ENCODE measurements around the gene GRID1. TPM values are rescaled to one million over a fixed set of nuclear protein-coding genes. Genes with fewer than 3 reads are reported as not detected.

GRID1 gene
- total RNA-seq, 1 experiment from 2014 or later = 5.6 TPM

GRCh38 chr10:86163522-86164173 is 202.9 kb downstream of the GRID1 start (continued):
- TF ChIP-seq REST (IDR thresholded peaks at IDR 0.05; ENCODE audit: low read depth) (no peak), EZH2phosphoT487 (IDR thresholded peaks at IDR 0.05; ENCODE audit: borderline replicate concordance) (no peak), RAD21 (IDR thresholded peaks at IDR 0.05; ENCODE audit: low read depth) (no peak), FOSL1 (IDR thresholded peaks at IDR 0.05; ENCODE audit: low read depth) (no peak)

DNA sequence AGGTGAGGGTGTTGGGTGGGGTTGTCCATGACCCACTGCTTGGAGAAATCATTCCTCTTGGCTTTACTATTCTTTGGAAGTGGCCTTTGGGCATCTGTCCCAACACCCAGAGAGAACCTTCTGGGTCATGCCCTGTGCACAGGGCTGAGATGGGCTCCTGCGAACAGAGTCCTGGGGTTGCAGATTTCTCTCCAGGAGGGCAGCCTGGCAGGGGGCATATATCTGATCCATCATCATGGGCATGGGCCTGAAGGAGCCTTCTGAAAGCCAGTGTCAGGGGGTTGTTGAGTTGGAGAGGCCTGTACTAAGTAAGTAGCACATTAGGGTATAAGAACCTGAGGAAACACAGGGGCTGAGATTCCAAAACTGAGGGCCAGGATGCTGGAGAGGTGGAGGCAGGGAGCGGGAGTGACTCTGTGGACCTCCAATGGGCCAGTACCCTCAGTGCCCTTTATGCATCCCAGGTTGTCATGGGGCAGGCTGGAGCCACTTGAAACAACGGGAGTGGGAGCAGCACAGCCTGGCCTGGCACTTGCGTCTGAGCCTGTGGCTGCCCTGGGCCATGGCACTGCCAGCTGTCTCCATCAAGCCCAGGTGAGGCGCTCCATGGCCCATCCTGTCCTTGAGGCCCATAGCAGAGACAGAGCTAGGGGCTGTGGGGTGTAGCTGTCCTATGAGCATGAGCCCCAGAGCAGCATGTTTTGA is 203.7 kb downstream of the GRID1 start:
- Histone ChIP-seq H3K27me3 (ENCODE audit: insufficient read depth, low read length) (no peaks in the 10 kb centered on the region), H3K4me2 (ENCODE audit: low read length) (no peak overlapping the region), H3K9me3 (ENCODE audit: control insufficient read depth in 1 of 2, insufficient read depth in 1 of 2, low read depth in 1 of 2, low read length in 2 of 2) (no peaks in the 10 kb centered on the region), H2AFZ (ENCODE audit: low read depth, low read length, poor library complexity, severe bottlenecking) (no peak overlapping the region), H3K9me2 (ENCODE audit: insufficient read depth) (no peaks in the 10 kb centered on the region), H3K4me1 (ENCODE audit: control insufficient read depth in 1 of 2, insufficient read depth in 2 of 2, low read length in 2 of 2) (peaks cover 0 to 5% of the 10 kb centered on the region in 2 experiments; a peak in 1 of 4 replicates), H3K79me2 (ENCODE audit: insufficient read depth, low read length) (no peaks in the 10 kb centered on the region), H4K20me1 (ENCODE audit: insufficient read depth) (no peaks in the 10 kb centered on the region), H3K9ac (ENCODE audit: low read length) (no peak overlapping the region), H3K36me3 (ENCODE audit: control insufficient read depth in 1 of 2, insufficient read depth in 2 of 2, low read length in 2 of 2) (no peaks in the 10 kb centered on the region), H3K4me3 (replicated peaks in 1 of 2; ENCODE audit: low read depth in 1 of 2, low read length in 2 of 2) (no peak overlapping the region), H3K27ac (ENCODE audit: low read depth, low read length) (no peak overlapping the region)
- no peak for TF ChIP-seq ZNF274 (IDR thresholded peaks at IDR 0.05; ENCODE audit: low read depth, low read length)
- TF ChIP-seq REST (IDR thresholded peaks at IDR 0.05; ENCODE audit: low read depth) = no peak
- no peak for TF ChIP-seq RAD21 (IDR thresholded peaks at IDR 0.05; ENCODE audit: low read depth)
- TF ChIP-seq SRF (IDR thresholded peaks at IDR 0.05; ENCODE audit: low read depth) = no peak
- no peak for TF ChIP-seq JUND (IDR thresholded peaks at IDR 0.05)
- no peak for TF ChIP-seq TCF7L2 (IDR thresholded peaks at IDR 0.05; ENCODE audit: borderline replicate concordance, extremely low read depth, insufficient read depth, insufficient read length)
- no peak for TF ChIP-seq EZH2phosphoT487 (IDR thresholded peaks at IDR 0.05; ENCODE audit: borderline replicate concordance)
- no peak for TF ChIP-seq MAX (IDR thresholded peaks at IDR 0.05)
- ATAC-seq = no peak
- ChIA-PET CTCF (no interaction called here), POLR2A (no interaction called here), RAD21 (ENCODE audit: low non-redundant PET in 1 of 2, low total read pairs in 2 of 2, uncharacterized antibody in 2 of 2, unreplicated experiment in 2 of 2) (no interaction called here)
- intact Hi-C loops (cut with micrococcal nuclease) = no loop called here
- BruUV-seq (replicated peaks) = no TSS peak
- DNase-seq (ENCODE audit: low read depth, low spot score) = no peak

All from HCT116 (cell line).